Measurements from ENCODE around the gene GRM7.

Gene GRM7

DNA sequence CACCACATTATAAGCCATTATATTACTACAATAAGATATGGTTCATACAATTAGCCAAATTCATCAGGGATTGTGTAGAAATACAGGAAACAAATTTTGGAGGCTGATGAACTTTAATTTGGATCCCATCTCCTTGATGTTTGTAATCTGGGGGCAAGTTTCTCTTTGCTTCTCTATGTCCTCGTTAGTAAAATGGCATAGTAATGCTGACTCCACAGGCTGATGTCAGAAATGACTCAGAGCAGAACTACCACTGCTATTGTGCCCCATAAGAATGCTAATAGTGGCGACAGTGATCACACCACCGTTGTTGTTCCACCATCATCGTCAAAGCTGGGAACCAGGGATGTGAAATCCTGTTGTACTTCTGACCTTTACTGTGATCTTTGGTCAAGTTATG is 918.4 kb downstream of the GRM7 start:
- H3K9ac ChIP-seq (ENCODE audit: low read length), result no peak overlapping the region
- no peaks in the 10 kb centered on the region for H3K27me3 ChIP-seq (ENCODE audit: control insufficient read depth, insufficient read depth, low read length)
- H3K4me3 ChIP-seq (ENCODE audit: low read depth, low read length), result no peak overlapping the region
- H3K9me3 ChIP-seq (ENCODE audit: control insufficient read depth, insufficient read depth, low read depth, low read length), result peaks cover 16% of the 10 kb centered on the region
- no peaks in the 10 kb centered on the region for H3K36me3 ChIP-seq (ENCODE audit: control insufficient read depth, insufficient read depth, low read length)
- no peaks in the 10 kb centered on the region for H3K4me1 ChIP-seq (ENCODE audit: control insufficient read depth, insufficient read depth, low read length)
- H3K27ac ChIP-seq (ENCODE audit: low read depth, low read length), result no peak overlapping the region

DNA sequence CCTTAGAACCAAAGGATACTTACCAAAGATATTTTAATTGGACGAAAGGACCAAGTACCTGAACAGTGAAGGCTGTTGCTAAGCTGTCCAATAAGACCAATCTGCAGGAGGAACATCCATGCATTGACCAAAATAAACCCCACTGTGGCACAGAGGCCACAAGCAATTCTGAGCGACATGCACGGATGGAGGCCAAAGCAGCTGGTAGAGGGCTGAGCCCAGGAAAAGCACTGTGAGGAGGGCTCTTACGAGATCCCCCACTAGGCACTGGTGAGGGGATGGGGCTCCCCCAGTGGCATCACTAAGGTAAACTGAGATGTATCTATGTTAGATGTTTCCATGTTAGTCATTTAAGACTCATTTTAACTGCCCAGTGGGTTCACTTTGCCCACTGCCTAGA is 920.5 kb downstream of the GRM7 start:
- Histone ChIP-seq H3K27ac (ENCODE audit: low read depth, low read length) (no peak overlapping the region), H3K4me3 (ENCODE audit: low read depth, low read length) (no peak overlapping the region), H3K9ac (ENCODE audit: low read length) (no peak overlapping the region), H3K9me3 (ENCODE audit: control insufficient read depth, insufficient read depth, low read depth, low read length) (peaks cover 16% of the 10 kb centered on the region), H3K36me3 (ENCODE audit: control insufficient read depth, insufficient read depth, low read length) (no peaks in the 10 kb centered on the region), H3K4me1 (ENCODE audit: control insufficient read depth, insufficient read depth, low read length) (no peaks in the 10 kb centered on the region), H3K27me3 (ENCODE audit: control insufficient read depth, insufficient read depth, low read length) (no peaks in the 10 kb centered on the region)

DNA sequence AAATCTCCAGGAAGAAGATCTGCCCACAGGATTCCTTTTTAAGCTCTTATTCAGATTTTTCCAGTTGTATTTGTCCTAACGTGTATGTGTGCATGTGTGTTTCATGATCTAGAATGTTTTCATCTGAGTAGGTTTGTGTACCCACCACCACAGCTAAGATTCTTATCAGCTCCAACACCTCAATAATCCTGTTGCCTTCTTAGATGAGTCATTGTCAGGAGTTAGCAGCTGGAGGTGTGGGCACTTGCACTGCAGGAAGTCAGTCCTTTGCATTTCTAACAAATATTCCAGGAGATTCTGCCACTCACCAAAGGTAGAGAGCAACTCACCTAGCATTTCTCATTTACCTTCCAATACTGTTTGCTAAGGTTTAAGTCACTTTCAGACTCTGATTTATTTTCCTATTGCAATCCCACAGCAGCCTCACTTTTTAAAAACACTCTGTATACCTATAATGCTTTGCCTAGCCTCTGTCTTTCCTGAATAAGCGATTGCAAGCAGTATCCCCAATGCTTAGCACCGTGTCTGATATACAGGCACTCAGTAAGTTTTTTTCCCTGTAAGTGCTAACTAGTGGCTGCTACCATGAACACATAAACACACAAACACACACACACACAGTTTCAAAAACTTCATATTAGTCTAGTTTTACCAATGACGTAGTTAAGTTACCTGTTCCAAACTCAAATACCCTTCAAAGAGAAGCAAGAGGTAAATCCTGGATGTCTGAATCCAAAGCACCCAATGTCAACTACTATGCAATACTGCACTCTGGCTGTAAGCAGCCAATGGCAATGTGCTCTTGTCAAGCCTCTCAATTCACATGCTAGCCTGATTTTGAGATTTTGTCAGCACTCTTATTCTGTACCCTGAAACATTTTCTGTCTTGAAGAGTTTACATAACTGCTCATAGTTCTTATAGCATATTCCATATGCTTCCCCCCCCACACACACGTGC is 927.2 kb downstream of the GRM7 start:
- Histone ChIP-seq H3K27me3 (ENCODE audit: control insufficient read depth, insufficient read depth, low read length) (no peaks in the 10 kb centered on the region), H3K4me1 (ENCODE audit: control insufficient read depth, insufficient read depth, low read length) (peaks cover 36% of the 10 kb centered on the region), H3K9ac (ENCODE audit: low read length) (peak overlapping the region; percentile 51), H3K4me3 (ENCODE audit: low read depth, low read length) (no peak overlapping the region), H3K27ac (ENCODE audit: low read depth, low read length) (peak overlapping the region; percentile 56), H3K9me3 (ENCODE audit: control insufficient read depth, insufficient read depth, low read depth, low read length) (peaks cover 17% of the 10 kb centered on the region), H3K36me3 (ENCODE audit: control insufficient read depth, insufficient read depth, low read length) (no peaks in the 10 kb centered on the region)

DNA sequence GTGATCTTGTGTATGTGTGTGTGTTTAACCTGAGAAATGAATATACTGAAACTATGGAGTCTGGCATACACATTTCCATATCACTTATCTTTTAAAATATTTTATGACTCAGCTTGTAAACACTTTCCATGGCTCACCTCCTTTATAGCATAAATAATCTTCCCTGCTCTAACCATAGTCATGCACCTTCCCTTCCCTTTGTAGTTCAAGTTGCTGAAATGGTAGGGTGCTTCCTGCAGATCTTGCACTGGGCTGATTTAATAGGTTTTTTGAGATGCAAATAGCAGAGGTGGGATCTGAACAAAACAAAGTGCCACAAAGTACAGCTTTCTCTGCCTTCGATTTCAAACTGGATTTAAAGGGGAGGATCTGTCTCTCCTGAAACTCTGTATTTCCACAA is 928.0 kb downstream of the GRM7 start:
- no peaks in the 10 kb centered on the region for H3K36me3 ChIP-seq (ENCODE audit: control insufficient read depth, insufficient read depth, low read length)
- peak overlapping the region; percentile 39 for H3K4me3 ChIP-seq (ENCODE audit: low read depth, low read length)
- H3K4me1 ChIP-seq (ENCODE audit: control insufficient read depth, insufficient read depth, low read length), result peaks cover 36% of the 10 kb centered on the region
- H3K27ac ChIP-seq (ENCODE audit: low read depth, low read length), result peak overlapping the region; percentile 56
- H3K27me3 ChIP-seq (ENCODE audit: control insufficient read depth, insufficient read depth, low read length), result no peaks in the 10 kb centered on the region
- peak overlapping the region; percentile 51 for H3K9ac ChIP-seq (ENCODE audit: low read length)
- H3K9me3 ChIP-seq (ENCODE audit: control insufficient read depth, insufficient read depth, low read depth, low read length), result peaks cover 17% of the 10 kb centered on the region

DNA sequence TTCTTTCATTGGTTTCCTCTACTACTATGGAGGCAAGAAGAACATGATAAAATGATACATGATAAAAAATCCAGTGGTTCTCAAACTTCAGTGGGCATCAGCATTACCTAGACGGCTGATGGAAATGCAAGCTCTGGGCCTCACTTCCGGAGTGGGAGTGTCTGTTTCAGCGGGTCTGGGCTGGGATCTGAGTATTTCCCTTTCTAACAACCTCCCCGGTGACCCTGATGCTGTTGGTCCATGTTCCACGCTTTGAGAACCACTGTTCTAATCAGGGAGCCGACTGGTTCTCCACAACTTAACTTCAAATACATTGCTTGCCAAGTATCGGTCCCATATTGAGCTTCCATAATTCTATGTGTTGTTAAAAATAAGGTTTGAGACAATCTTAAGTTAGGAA is 928.4 kb downstream of the GRM7 start:
- no peaks in the 10 kb centered on the region for H3K27me3 ChIP-seq (ENCODE audit: control insufficient read depth, insufficient read depth, low read length)
- H3K4me1 ChIP-seq (ENCODE audit: control insufficient read depth, insufficient read depth, low read length), result peaks cover 36% of the 10 kb centered on the region
- H3K4me3 ChIP-seq (ENCODE audit: low read depth, low read length), result peak overlapping the region; percentile 39
- H3K9ac ChIP-seq (ENCODE audit: low read length), result peak overlapping the region; percentile 39
- H3K36me3 ChIP-seq (ENCODE audit: control insufficient read depth, insufficient read depth, low read length), result no peaks in the 10 kb centered on the region
- peak overlapping the region; percentile 61; the same call in 1 of the 2 replicates for H3K27ac ChIP-seq (ENCODE audit: low read depth, low read length)
- peaks cover 17% of the 10 kb centered on the region for H3K9me3 ChIP-seq (ENCODE audit: control insufficient read depth, insufficient read depth, low read depth, low read length)

DNA sequence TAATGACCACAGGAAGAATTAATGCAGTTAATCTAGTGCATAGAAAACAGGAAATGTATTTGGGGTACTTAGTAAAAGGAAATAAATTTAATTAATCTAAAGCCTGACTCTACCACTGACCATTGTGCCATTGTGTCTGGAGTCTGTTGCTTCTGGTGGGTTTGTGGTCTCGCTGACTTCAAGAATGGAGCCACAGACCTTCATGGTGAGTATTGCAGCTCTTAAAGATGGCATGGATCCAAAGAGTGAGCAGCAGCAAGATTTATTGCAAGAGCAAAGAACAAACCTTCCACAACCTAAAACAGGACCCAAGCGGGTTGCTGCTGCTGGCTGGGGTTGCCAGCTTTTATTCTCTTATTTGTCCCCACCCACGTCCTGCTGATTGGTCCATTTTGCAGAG is 929.2 kb downstream of the GRM7 start:
- Histone ChIP-seq H3K4me1 (ENCODE audit: control insufficient read depth, insufficient read depth, low read length) (peaks cover 36% of the 10 kb centered on the region), H3K9ac (ENCODE audit: low read length) (no peak overlapping the region), H3K36me3 (ENCODE audit: control insufficient read depth, insufficient read depth, low read length) (no peaks in the 10 kb centered on the region), H3K9me3 (ENCODE audit: control insufficient read depth, insufficient read depth, low read depth, low read length) (peaks cover 17% of the 10 kb centered on the region), H3K27me3 (ENCODE audit: control insufficient read depth, insufficient read depth, low read length) (no peaks in the 10 kb centered on the region), H3K4me3 (ENCODE audit: low read depth, low read length) (no peak overlapping the region), H3K27ac (ENCODE audit: low read depth, low read length) (peak overlapping the region; percentile 61; the same call in 1 of the 2 replicates)
